Gastroesophageal sphincter (tissue), 4 donors: ENCODE measurements around the gene PLA1A. TPM values are rescaled to one million over a fixed set of nuclear protein-coding genes. Genes with fewer than 3 reads are reported as not detected.

ENCODE experiments used
- ATAC-seq: fragments of 150-250 bp; one replicate; pipeline ENCODE4 v1.9.1; 2016; ENCODE audit warnings: mild to moderate bottlenecking, moderate library complexity
- H3K27ac ChIP-seq, 4 donors: fragments of 200-600 bp; sonication (generic) in 3 of 4; 1 replicate in 3 of 4; 2 replicates in 1 of 4; pipeline ENCODE4 v1.5.1; 2016 to 2019
- H3K27me3 ChIP-seq: fragments of 200-600 bp; sonication (generic); one replicate; pipeline ENCODE4 v1.5.1; 2019
- H3K36me3 ChIP-seq, 2 donors: fragments of 200-600 bp; sonication (generic); one replicate each; pipeline ENCODE4 v1.5.1; 2019; ENCODE audit warnings: control low read depth in 1 of 2
- H3K4me1 ChIP-seq, 3 donors: fragments of 200-600 bp; sonication (generic); 1 replicate in 2 of 3; 2 replicates in 1 of 3; pipeline ENCODE4 v1.5.1; 2016 to 2019; ENCODE audit warnings: control low read depth in 2 of 3
- H3K4me3 ChIP-seq, 2 donors: fragments of 200-600 bp; sonication (generic); one replicate each; pipeline ENCODE4 v1.5.1; 2019; ENCODE audit warnings: mild to moderate bottlenecking in 1 of 2, moderate library complexity in 1 of 2
- H3K9me3 ChIP-seq, 3 donors: fragments of 200-600 bp; sonication (generic); one replicate each; pipeline ENCODE4 v1.5.1; 2017 to 2019; ENCODE audit warnings: control low read depth in 2 of 3
- CTCF ChIP-seq, 4 experiments: fragments of 200-600 bp in 2 of 4; fragments of 450-650 bp in 2 of 4; sonication (generic) in 1 of 4; IDR thresholded peaks; one replicate each; pipeline ENCODE4 v1.5.1; 2017 to 2019; ENCODE audit warnings: antibody characterized with exemption in 4 of 4, mild to moderate bottlenecking in 2 of 4, moderate library complexity in 2 of 4
- EP300 ChIP-seq: sonication (generic); formaldehyde crosslinking; IDR thresholded peaks from one replicate; pipeline ENCODE4 v1.6.1; 2017; ENCODE audit warnings: antibody characterized with exemption, mild to moderate bottlenecking
- POLR2A ChIP-seq, 2 donors: fragments of 450-650 bp; IDR thresholded peaks; one replicate each; pipeline ENCODE4 v1.6.1; 2017; ENCODE audit warnings: antibody characterized with exemption in 2 of 2, mild to moderate bottlenecking in 2 of 2, moderate library complexity in 1 of 2
- POLR2AphosphoS5 ChIP-seq: sonication (generic); formaldehyde crosslinking; IDR thresholded peaks from one replicate; pipeline ENCODE4 v1.6.1; 2017; ENCODE audit warnings: antibody characterized with exemption
- WGBS, 2 donors: methylation state at CpG; one replicate each; pipeline ENCODE4 v1.1.5; 2018; ENCODE audit warnings: low coverage in 1 of 2; 5-methylcytosine and 5-hydroxymethylcytosine counted together
- total RNA-seq, 4 donors: library from RNA; depleted of rRNA; stranded (reverse); fragments of >200 nt; gene quantifications; one replicate each; pipeline ENCODE4 v1.1.0, GENCODE V29; 2016

Gene PLA1A
- total RNA-seq, 4 donors from 2014 or later, result 0.50 to 1.8 (median 1.4) TPM

- no peak overlapping the region for H3K4me3 ChIP-seq
- WGBS, 2 donors, result 78 to 90% methylated on average over 4 of the region's 4 CpGs
- no peak overlapping the region for H3K27ac ChIP-seq
Observed at GRCh38 chr3:119632216-119632615, 34.5 kb downstream of the PLA1A start.

GRCh38 chr3:119632829-119633228 lies 35.1 kb downstream of the PLA1A start:
- Histone ChIP-seq H3K9me3 (no peaks in the 10 kb centered on the region), H3K27ac (no peak overlapping the region), H3K4me3 (no peak overlapping the region), H3K4me1 (peaks cover 0 to 34% (median 15%) of the 10 kb centered on the region in 3 donors), H3K27me3 (no peaks in the 10 kb centered on the region), H3K36me3 (no peaks in the 10 kb centered on the region)
- ATAC-seq, result no peak
- TF ChIP-seq POLR2AphosphoS5, result no peak
- no peak for TF ChIP-seq POLR2A (IDR thresholded peaks at IDR 0.05)
- no peak for TF ChIP-seq CTCF (IDR thresholded peaks at IDR 0.05)
- TF ChIP-seq EP300, result no peak
- 78 to 83% methylated on average over 3 to 4 of the region's 4 CpGs for WGBS, 2 donors

More at GRCh38 chr3:119632216-119632615, 34.5 kb downstream of the PLA1A start:
- H3K36me3 ChIP-seq, result no peaks in the 10 kb centered on the region
- H3K9me3 ChIP-seq, result no peaks in the 10 kb centered on the region
- no peak for ATAC-seq
- H3K27me3 ChIP-seq, result no peaks in the 10 kb centered on the region
- H3K4me1 ChIP-seq, result peaks cover 0 to 29% (median 11%) of the 10 kb centered on the region in 3 donors
- TF ChIP-seq CTCF (IDR thresholded peaks at IDR 0.05) (no peak), POLR2AphosphoS5 (no peak)

- 90 to 100% methylated on average over 2 to 3 of the region's 10 CpGs for WGBS, 2 donors
- no peak for ATAC-seq
- Histone ChIP-seq H3K9me3 (no peaks in the 10 kb centered on the region), H3K4me1 (peaks cover 0 to 18% (median 5%) of the 10 kb centered on the region in 3 donors), H3K4me3 (no peak overlapping the region), H3K36me3 (no peaks in the 10 kb centered on the region), H3K27me3 (no peaks in the 10 kb centered on the region), H3K27ac (peak overlapping the region in 1 of 4 donors; percentile 78)
- TF ChIP-seq POLR2AphosphoS5 (no peak), POLR2A (IDR thresholded peaks at IDR 0.05) (no peak), CTCF (IDR thresholded peaks at IDR 0.05) (no peak), EP300 (no peak)
Observed at GRCh38 chr3:119635719-119636118, 38.0 kb downstream of the PLA1A start.

DNA sequence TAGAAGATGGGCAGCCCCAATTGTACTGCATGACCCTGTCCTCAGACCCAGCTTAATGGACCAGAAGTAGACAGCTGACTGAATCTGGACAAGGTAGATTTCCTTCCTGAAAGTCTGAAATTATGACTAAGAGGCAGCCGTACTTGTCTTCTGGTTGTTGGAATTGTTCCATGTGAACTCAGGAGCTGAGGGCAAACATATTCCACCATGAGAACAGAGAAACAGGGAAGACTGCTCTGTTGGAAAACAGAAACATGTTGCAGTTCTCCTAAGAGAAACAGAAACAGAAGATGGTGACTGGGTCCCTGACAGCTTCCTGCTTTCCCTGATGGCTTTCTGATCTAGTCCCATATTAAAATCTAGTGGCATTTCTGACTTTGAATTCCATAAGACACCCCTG lies 38.6 kb downstream of the PLA1A start:
- H3K27me3 ChIP-seq, result no peaks in the 10 kb centered on the region
- TF ChIP-seq CTCF (IDR thresholded peaks at IDR 0.05), result no peak
- peaks cover 0 to 12% (median 5%) of the 10 kb centered on the region in 3 donors for H3K4me1 ChIP-seq
- peak overlapping the region in 2 of 4 donors; percentile 42 to 78 for H3K27ac ChIP-seq
- peaks cover 0 to 3% of the 10 kb centered on the region in 2 donors for H3K36me3 ChIP-seq
- ATAC-seq, result no peak
- 44 to 60% methylated on average over 1 of the region's 1 CpG for WGBS, 2 donors
- H3K4me3 ChIP-seq, result no peak overlapping the region
- no peaks in the 10 kb centered on the region for H3K9me3 ChIP-seq

DNA sequence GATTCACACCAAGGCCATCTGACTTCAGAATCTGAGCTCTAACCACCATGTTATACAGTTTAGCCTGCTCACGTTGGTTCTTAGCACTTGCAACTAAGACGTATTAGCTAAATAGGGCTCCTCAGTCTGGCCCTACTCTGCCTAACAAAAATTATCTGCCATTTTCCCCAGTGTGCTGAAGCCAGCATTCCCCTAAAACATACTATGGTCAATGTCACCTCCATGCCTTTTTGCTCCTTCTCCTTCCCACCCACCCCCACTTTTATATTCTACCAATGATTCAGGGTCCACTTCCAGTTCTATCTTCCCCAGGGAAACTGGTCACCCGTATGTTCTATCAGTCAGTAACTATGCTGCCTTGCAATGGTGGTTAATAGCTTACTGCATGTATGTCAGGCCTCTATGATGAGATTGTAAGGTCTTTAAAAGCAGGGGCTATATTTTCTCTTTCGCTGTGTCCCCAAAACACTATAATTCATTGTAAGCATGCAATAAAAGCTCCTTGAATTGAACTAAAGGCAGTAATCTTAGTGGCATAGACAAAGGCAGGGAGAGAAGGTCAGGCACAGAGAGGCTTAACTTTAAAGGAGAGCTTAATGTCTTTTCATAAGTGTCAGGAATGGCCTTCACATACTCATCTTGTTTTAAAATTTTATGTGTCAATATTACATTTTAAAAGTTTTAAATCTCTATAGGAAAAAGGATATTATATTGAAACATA lies 39.4 kb downstream of the PLA1A start:
- TF ChIP-seq POLR2AphosphoS5 (no peak), POLR2A (IDR thresholded peaks at IDR 0.05) (no peak), EP300 (no peak), CTCF (IDR thresholded peaks at IDR 0.05) (no peak)
- H3K4me1 ChIP-seq, result peaks cover 0 to 11% (median 5%) of the 10 kb centered on the region in 3 donors
- no peak for ATAC-seq
- no peaks in the 10 kb centered on the region for H3K27me3 ChIP-seq
- 85 to 90% methylated on average over 4 of the region's 4 CpGs for WGBS, 2 donors
- no peak overlapping the region for H3K4me3 ChIP-seq
- peaks cover 0 to 11% of the 10 kb centered on the region in 2 donors for H3K36me3 ChIP-seq
- peak overlapping the region in 3 of 4 donors; percentile 42 to 81 (median 78) for H3K27ac ChIP-seq
- H3K9me3 ChIP-seq, result no peaks in the 10 kb centered on the region
